Mesothelial cell of epicardium (in vitro differentiated cells): Measurements from ENCODE around the gene CCL4L2. TPM values are rescaled to one million over a fixed set of nuclear protein-coding genes. Genes with fewer than 3 reads are reported as not detected.
"Not testable (repeated sequence)": the region's sequence is repeated elsewhere in the genome, so short reads cannot be mapped to it uniquely, and the experiment has no call there.

Experiments
- DNase-seq, 2 experiments: peaks; one replicate each; pipeline ENCODE4 v3.0.0; 2021; ENCODE audit warnings: low spot score in 2 of 2; ENCODE audit not compliant: unreplicated experiment in 2 of 2
- H3K27ac Mint-ChIP-seq: 2 replicates; pipeline ENCODE4 v1.8.0; 2021; ENCODE audit warnings: mixed read lengths
- H3K27me3 Mint-ChIP-seq: 2 replicates; pipeline ENCODE4 v1.8.0; 2021; ENCODE audit warnings: low read depth, mixed read lengths
- H3K36me3 Mint-ChIP-seq: 2 replicates; pipeline ENCODE4 v1.8.0; 2021; ENCODE audit warnings: mixed read lengths
- H3K4me1 Mint-ChIP-seq: 2 replicates; pipeline ENCODE4 v1.8.0; 2021; ENCODE audit warnings: mixed read lengths
- H3K4me3 Mint-ChIP-seq: 2 replicates; pipeline ENCODE4 v1.8.0; 2021; ENCODE audit warnings: mild to moderate bottlenecking, moderate library complexity, mixed read lengths
- H3K9me3 Mint-ChIP-seq: 2 replicates; pipeline ENCODE4 v1.8.0; 2021; ENCODE audit warnings: mixed read lengths
- total RNA-seq: library from RNA; stranded (reverse); gene quantifications from 3 replicates; pipeline ENCODE4 v1.2.1, GENCODE V29; 2021
- TF ChIP-seq, protein P1 (sequence below): fragments of 200-600 bp; sonication (generic); IDR thresholded peaks from one replicate; pipeline ENCODE4 v1.5.0; 2021; ENCODE audit warnings: antibody characterized with exemption; ENCODE audit not compliant: unreplicated experiment

Gene CCL4L2
- total RNA-seq, 1 donor from 2014 or later, result not detected

DNA sequence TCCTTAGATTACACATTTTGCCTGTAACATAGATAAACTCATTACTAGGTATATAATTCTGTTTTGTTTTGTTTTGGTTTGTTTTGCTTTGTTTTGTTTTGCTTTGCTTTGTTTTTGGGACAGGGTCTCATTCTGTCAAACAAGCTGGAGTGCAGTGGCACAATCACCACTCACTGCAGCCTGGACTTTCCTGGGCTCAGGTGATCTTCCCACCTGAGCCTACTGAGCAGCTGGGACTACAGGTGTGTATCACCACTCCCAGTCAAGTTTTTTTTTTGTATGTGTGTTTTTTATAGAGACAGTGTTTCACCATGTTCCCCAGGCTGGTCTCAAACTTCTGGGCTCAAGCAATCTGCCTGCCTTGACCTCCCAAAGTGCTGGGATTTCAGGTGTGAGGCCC, 1.3 kb upstream of the CCL4L2 start:
- H3K4me1 Mint-ChIP-seq, result no peaks in the 10 kb centered on the region
- TF ChIP-seq, protein P1, sequence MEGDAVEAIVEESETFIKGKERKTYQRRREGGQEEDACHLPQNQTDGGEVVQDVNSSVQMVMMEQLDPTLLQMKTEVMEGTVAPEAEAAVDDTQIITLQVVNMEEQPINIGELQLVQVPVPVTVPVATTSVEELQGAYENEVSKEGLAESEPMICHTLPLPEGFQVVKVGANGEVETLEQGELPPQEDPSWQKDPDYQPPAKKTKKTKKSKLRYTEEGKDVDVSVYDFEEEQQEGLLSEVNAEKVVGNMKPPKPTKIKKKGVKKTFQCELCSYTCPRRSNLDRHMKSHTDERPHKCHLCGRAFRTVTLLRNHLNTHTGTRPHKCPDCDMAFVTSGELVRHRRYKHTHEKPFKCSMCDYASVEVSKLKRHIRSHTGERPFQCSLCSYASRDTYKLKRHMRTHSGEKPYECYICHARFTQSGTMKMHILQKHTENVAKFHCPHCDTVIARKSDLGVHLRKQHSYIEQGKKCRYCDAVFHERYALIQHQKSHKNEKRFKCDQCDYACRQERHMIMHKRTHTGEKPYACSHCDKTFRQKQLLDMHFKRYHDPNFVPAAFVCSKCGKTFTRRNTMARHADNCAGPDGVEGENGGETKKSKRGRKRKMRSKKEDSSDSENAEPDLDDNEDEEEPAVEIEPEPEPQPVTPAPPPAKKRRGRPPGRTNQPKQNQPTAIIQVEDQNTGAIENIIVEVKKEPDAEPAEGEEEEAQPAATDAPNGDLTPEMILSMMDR, result no peak
- H3K4me3 Mint-ChIP-seq, result no peak overlapping the region
- no peak overlapping the region for H3K27ac Mint-ChIP-seq
- H3K36me3 Mint-ChIP-seq, result no peaks in the 10 kb centered on the region
- H3K9me3 Mint-ChIP-seq, result no peaks in the 10 kb centered on the region
- no peak for DNase-seq
- H3K27me3 Mint-ChIP-seq, result peaks cover 54% of the 10 kb centered on the region

DNA sequence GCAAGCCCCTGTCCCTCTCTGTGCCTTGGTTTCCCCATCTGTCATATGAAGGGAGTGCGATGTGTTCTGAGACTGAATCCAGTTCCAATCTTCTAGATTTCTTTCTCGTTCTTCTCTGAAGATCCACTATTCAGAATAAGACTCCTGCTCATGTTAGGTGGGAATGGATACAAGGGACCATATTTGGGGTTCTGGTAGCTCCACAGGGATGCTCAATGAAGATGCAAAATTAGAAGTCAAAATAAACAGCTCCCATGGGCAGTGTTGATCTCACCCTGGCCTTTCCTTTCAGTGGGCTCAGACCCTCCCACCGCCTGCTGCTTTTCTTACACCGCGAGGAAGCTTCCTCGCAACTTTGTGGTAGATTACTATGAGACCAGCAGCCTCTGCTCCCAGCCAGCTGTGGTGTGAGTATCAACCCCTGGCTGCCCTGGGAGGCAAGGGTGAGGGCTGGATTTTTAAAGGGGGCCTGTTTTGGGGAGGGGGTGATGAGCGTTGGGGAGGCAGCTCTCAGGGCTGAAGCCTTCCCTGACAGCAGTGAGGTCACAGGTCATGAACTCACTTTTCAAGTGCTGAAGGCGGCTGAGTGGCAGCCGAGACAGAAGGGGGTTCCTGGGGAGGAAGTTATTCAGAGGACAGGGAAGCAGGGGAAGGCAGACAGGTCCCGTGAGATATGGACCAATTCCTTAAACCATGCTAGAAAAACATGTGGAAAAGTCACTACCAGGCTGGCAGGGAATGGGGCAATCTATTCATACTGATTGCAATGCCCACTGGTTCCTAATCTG, 815 bp downstream of the CCL4L2 start:
- H3K4me3 Mint-ChIP-seq, H3K27ac Mint-ChIP-seq, DNase-seq, H3K4me1 Mint-ChIP-seq, H3K9me3 Mint-ChIP-seq, H3K36me3 Mint-ChIP-seq: not testable (repeated sequence)
- H3K27me3 Mint-ChIP-seq, result peaks cover 65% of the 10 kb centered on the region

DNA sequence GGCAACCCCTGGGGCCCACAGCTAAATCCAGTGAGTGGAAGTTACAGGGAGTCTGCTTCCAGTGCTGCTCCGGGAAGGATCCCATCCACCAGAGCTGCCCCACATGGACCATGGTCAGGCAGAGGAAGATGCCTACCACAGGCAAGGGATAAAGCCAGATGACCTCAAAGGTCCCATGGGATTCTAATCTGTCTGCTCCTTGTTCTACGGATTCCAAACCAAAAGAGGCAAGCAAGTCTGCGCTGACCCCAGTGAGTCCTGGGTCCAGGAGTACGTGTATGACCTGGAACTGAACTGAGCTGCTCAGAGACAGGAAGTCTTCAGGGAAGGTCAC, 1.4 kb downstream of the CCL4L2 start:
- DNase-seq, result no peak
- no peak overlapping the region for H3K27ac Mint-ChIP-seq
- no peak overlapping the region for H3K4me3 Mint-ChIP-seq
- H3K4me1 Mint-ChIP-seq, result no peaks in the 10 kb centered on the region
- TF ChIP-seq, protein P1, result no peak
- H3K9me3 Mint-ChIP-seq, result no peaks in the 10 kb centered on the region
- H3K36me3 Mint-ChIP-seq, result no peaks in the 10 kb centered on the region
- peaks cover 62% of the 10 kb centered on the region for H3K27me3 Mint-ChIP-seq

DNA sequence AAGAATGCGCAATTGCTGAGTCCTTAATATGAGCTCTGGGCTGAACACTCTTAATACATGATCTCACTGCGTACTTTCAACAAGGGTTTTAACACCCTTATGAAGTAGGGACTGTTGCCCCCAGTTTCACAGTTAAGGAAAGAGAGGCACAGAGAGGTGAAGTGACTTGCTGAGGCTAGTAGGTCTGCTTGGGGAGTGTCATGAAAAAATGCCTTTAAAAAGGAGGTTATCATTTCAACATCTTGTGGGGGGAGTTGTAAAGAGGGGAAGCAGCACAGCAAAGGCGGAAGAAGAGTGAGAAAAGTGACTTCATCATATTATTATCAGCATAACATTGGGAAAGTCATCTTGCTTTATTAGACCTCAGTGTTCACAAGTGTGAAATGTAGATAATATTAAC, 2.1 kb downstream of the CCL4L2 start:
- Mint-ChIP-seq H3K9me3 (peaks cover 5% of the 10 kb centered on the region), H3K4me3 (no peak overlapping the region), H3K36me3 (no peaks in the 10 kb centered on the region), H3K27ac (no peak overlapping the region), H3K27me3 (peaks cover 63% of the 10 kb centered on the region), H3K4me1 (no peaks in the 10 kb centered on the region)
- no peak for DNase-seq
- TF ChIP-seq, protein P1, result no peak

DNA sequence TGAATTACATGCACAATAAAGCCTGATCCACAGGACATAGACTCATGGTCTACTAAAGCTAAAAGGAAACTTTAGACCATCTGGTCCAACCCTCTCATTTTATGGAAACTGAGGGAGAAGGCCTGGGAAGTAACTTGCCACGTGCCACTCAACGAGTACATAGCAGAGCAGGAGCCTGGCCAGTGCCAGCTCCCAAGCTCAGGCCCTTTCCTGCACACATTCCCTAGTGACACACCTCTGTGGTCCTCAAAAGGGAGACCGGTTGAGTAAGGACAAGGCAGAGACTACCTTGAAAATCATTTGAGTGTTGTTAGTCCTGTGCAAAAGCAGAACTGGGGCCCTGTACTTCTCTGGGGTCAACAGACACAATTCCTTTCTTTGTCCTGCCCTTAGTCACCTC, 2.8 kb downstream of the CCL4L2 start:
- no peaks in the 10 kb centered on the region for H3K36me3 Mint-ChIP-seq
- H3K27me3 Mint-ChIP-seq, result peaks cover 67% of the 10 kb centered on the region
- TF ChIP-seq, protein P1, result no peak
- no peak overlapping the region for H3K4me3 Mint-ChIP-seq
- H3K27ac Mint-ChIP-seq, result no peak overlapping the region
- H3K4me1 Mint-ChIP-seq, result no peaks in the 10 kb centered on the region
- H3K9me3 Mint-ChIP-seq, result peaks cover 12% of the 10 kb centered on the region
- DNase-seq, result no peak

DNA sequence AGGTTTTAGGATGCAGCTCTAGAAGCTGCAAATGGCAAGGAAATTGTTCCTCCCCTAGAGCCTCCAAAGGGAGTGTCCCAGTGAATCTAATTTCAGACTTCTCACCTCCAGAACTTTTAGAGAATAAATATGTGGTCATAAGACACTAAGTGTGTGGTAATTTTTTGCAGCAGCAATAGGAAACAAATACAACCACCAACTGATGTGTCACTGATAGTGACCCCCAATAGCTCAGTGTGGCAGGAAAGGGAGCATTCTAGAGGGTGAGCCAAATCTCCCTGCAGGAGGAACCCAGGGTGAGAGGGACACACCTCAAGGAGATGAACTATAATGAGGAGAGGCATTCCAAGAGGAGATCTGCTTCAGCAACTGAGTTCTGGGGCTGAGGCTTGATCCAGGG, 4.1 kb downstream of the CCL4L2 start:
- H3K27me3 Mint-ChIP-seq, result peaks cover 67% of the 10 kb centered on the region

DNA sequence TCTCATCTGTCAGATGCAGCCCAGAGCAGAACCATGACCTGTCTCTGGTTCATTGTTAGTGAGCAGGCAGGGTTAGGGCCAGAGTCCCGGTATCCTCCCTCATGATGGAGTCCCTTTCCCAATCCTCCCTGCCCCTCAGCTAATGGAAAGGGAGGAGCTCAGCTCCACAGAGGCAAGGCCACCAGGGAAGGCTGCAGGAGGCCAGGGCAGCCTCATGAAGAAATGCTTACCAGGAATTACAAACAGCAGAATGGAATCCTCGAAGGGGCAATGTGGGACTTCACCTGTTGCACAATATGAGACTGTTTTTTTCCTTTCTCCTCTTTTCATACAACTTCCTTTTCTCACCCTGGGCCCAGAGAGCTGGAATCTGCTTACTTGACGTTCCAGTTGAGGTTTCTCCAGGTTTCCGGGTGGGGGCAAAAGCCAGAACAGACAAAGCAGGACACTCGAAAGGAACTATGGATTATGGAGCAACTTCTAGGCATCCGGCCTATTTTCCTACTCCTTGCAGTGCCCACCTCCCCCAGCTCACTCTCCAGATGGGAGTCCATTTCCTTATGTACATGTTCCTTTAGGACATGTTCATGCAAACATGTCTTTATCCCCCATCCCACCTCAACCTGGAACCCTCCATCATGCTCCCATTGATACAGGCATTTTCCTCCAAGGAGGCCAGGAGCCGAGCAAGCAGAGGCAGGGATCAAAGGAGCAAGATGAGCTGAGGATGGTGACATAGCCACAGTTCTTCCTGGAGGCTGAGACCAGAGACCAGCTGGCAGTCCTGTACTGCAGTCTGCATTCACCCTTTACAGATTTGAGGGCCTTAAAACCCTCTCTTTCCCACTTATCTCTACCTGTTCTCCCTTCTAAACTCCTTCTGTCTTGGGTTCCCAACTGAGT, 4.8 kb downstream of the CCL4L2 start:
- H3K4me3 Mint-ChIP-seq, H3K4me1 Mint-ChIP-seq, DNase-seq, H3K27ac Mint-ChIP-seq, H3K36me3 Mint-ChIP-seq: not testable (repeated sequence)
- Mint-ChIP-seq H3K9me3 (peaks cover 19% of the 10 kb centered on the region), H3K27me3 (peaks cover 61% of the 10 kb centered on the region)

More for the DNA sequence above, 4.1 kb downstream of the CCL4L2 start:
- Mint-ChIP-seq H3K4me3 (no peak overlapping the region), H3K27ac (no peak overlapping the region), H3K9me3 (peaks cover 19% of the 10 kb centered on the region), H3K4me1 (no peaks in the 10 kb centered on the region), H3K36me3 (no peaks in the 10 kb centered on the region)
- TF ChIP-seq, protein P1, result no peak
- no peak for DNase-seq

DNA sequence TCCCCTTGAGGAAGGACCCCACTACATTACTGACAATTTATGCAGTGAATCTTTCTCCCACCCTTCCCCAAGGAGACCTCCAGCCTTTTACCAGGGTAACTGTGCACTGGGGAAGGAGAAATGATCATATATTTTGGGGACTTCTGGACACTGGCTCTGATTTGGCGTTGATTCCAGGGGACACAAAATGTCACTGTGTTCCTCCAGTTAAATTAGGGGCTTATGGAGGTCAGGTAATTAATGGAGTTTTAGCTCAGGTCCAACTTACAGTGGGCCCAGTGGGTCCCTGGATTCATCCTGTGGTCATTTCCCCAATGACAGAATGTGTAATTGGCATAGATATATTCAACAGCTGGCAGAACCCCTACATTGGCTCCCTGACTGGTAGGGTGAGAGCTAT, 8.7 kb downstream of the CCL4L2 start:
- H3K4me3 Mint-ChIP-seq, H3K27ac Mint-ChIP-seq, DNase-seq, H3K36me3 Mint-ChIP-seq, H3K4me1 Mint-ChIP-seq: not testable (repeated sequence)
- peaks cover 19% of the 10 kb centered on the region for H3K9me3 Mint-ChIP-seq
- H3K27me3 Mint-ChIP-seq, result peaks cover 38% of the 10 kb centered on the region
